HG02870 (cell line): Measurements from ENCODE around the gene C19orf44.
"Not testable (repeated sequence)": the region's sequence is repeated elsewhere in the genome, so short reads cannot be mapped to it uniquely, and the experiment has no call there.

Source experiments
- ATAC-seq: cut with Tn5 transposase; IDR thresholded peaks from one replicate; pipeline ENCODE4 v1.9.1; 2021; ENCODE audit warnings: mild to moderate bottlenecking, moderate library complexity; ENCODE audit not compliant: unreplicated experiment

Gene C19orf44

GRCh38 chr19:16466802-16467427, 29.3 kb upstream of the C19orf44 start:
- not testable (repeated sequence) for ATAC-seq

- ATAC-seq = no peak
Measured at GRCh38 chr19:16467581-16467980, 28.6 kb upstream of the C19orf44 start.

- ATAC-seq = no peak
Measured at GRCh38 chr19:16470541-16470910, 25.7 kb upstream of the C19orf44 start.

GRCh38 chr19:16470911-16471811, 25.0 kb upstream of the C19orf44 start:
- ATAC-seq = no peak

- not testable (repeated sequence) for ATAC-seq
Measured at GRCh38 chr19:16472559-16472899, 23.7 kb upstream of the C19orf44 start.

GRCh38 chr19:16472992-16473391, 23.2 kb upstream of the C19orf44 start:
- ATAC-seq = no peak

- no peak for ATAC-seq
Measured at GRCh38 chr19:16473875-16474392, 22.3 kb upstream of the C19orf44 start.

GRCh38 chr19:16476401-16476800, 19.8 kb upstream of the C19orf44 start:
- no peak for ATAC-seq

- no peak for ATAC-seq
Measured at GRCh38 chr19:16477311-16477710, 18.9 kb upstream of the C19orf44 start.

- ATAC-seq = no peak
Measured at GRCh38 chr19:16482745-16483144, 13.4 kb upstream of the C19orf44 start.

- ATAC-seq = not testable (repeated sequence)
Measured at GRCh38 chr19:16486476-16486875, 9.7 kb upstream of the C19orf44 start.

- ATAC-seq = no peak
Measured at GRCh38 chr19:16496613-16496983, 404 bp downstream of the C19orf44 start.

GRCh38 chr19:16497042-16497441, 848 bp downstream of the C19orf44 start:
- ATAC-seq = no peak

- ATAC-seq = no peak
Measured at GRCh38 chr19:16497837-16498236, 1.6 kb downstream of the C19orf44 start.

- no peak for ATAC-seq
Measured at GRCh38 chr19:16504271-16504670, 8.1 kb downstream of the C19orf44 start.

- ATAC-seq = not testable (repeated sequence)
Measured at GRCh38 chr19:16506161-16506560, 10.0 kb downstream of the C19orf44 start.

GRCh38 chr19:16506961-16507360, 10.8 kb downstream of the C19orf44 start:
- no peak for ATAC-seq

- ATAC-seq = no peak
Measured at GRCh38 chr19:16508546-16508945, 12.4 kb downstream of the C19orf44 start.

GRCh38 chr19:16509141-16510061, 13.2 kb downstream of the C19orf44 start:
- ATAC-seq = no peak

- ATAC-seq = not testable (repeated sequence)
Measured at GRCh38 chr19:16512611-16513010, 16.4 kb downstream of the C19orf44 start.

- ATAC-seq = no peak
Measured at GRCh38 chr19:16514383-16515019, 18.3 kb downstream of the C19orf44 start.
